ENCODE measurements around the gene HSD17B7. TPM values are rescaled to one million over a fixed set of nuclear protein-coding genes. Genes with fewer than 3 reads are reported as not detected.
"Not testable (repeated sequence)": the region's sequence is repeated elsewhere in the genome, so short reads cannot be mapped to it uniquely, and the experiment has no call there.

The HSD17B7 gene, protein sequence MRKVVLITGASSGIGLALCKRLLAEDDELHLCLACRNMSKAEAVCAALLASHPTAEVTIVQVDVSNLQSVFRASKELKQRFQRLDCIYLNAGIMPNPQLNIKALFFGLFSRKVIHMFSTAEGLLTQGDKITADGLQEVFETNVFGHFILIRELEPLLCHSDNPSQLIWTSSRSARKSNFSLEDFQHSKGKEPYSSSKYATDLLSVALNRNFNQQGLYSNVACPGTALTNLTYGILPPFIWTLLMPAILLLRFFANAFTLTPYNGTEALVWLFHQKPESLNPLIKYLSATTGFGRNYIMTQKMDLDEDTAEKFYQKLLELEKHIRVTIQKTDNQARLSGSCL
- 10 to 100 TPM; 15.4 to 18.4 (median 17.1) TPM for polyA plus RNA-seq (ENCODE audit: insufficient read length in 4 of 4)

DNA sequence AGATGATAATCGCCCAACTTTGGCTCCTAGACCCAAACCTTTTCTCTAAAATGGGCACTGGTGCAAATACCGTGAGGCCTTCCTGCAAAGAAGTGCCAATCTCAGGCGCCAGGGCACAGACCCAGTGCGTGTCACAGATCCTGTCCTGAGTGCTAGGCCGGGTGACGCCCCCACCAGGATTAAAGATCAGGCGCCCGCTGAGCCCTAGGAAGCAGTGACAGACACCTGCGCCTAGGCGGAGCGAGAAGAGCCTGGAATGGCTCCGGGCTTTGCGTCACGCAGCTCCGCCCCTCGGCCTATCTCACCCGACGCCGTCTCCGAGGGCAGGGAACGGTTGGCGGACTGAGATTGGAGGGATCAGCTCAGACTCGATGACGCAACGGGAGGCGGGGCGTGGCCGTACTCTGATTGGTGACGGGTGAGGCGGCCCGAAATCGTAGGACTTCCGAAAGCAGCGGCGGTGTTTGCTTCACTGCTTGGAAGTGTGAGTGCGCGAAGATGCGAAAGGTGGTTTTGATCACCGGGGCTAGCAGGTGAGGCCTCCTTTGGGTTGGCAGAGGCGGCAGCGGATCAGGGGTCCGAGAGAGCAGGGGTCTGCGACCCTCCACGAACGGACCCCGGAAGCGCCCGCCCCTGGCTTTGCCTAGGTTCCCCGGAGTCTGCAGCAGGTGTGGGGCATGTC is at the start of gene HSD17B7:
TSS of gene HSD17B7 (plus strand) at position 400 of the 682 bp plus-strand sequence. CDS start at position 499, 99 bp downstream.
- peak; percentile 23 to 45 (median 32) for DNase-seq (ENCODE audit: low read depth in 4 of 4, low spot score in 3 of 4)

- DNase-seq (ENCODE audit: low read depth in 4 of 4, low spot score in 3 of 4) = no peak
These were observed 49.7 kb upstream of the HSD17B7 start for GRCh38 chr1:162740755-162741154.

GRCh38 chr1:162741574-162741973 is 48.9 kb upstream of the HSD17B7 start:
- DNase-seq (ENCODE audit: low read depth in 4 of 4, low spot score in 3 of 4) = no peak

GRCh38 chr1:162746264-162746942 is 44.1 kb upstream of the HSD17B7 start:
- not testable (repeated sequence) for DNase-seq (ENCODE audit: low read depth in 4 of 4, low spot score in 3 of 4)

DNA sequence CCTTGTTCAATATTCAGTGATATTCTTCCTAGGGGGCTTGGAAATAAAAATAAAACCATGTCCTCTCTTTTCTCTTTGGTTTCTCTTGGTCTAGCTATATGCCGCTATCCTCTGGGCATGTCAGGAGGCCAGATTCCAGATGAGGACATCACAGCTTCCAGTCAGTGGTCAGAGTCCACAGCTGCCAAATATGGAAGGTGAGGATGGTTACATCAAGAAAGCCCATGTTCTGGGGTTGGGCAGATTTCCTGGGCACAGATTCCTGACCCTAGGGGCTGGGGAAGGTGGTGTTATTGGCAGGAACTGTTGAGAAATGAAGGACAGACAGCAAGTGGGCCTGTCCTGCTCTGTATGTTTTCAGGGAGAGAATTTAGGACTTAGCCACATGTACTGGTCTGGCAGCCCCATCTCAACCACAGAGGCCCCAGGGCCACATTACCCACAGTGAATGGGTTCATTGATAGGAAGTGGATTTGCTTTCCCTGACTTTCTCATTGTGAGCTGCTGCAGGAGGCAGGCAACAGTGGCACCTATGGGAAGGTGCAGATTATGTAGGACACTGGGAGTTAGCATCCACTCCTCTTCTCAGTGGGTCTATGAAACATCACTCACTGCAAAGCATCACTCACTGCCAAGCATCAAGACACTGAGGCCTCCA is 37.4 kb upstream of the HSD17B7 start:
- no peak for DNase-seq (ENCODE audit: low read depth in 4 of 4, low spot score in 3 of 4)

DNA sequence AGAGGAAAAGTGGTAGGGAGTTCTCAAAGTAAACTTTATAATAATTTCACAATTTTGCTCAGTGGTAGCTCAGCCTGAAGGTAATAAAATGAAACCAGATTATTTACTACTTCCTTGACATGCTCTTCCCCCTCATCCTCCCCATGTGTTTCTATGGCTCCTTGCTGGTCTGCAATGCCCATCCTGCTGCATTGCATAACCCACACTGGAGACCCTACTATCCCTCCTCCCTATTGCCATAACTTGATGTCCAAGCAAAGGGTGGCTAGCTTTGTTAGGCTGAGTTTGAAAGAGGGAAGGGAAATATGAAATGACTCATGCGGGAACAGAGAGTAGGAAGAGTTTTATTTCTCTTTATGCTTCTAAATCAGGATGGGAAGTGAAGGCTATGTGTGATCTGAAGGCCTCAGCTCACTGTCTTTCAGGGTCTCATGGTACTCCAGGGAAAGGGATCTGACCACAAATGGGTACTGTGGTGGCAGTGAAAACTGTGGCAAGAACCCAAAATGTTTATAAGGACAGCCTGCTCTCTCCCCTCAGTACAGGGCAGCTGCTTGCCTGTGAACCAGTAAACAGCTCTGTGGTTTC is 36.4 kb upstream of the HSD17B7 start:
- no peak for DNase-seq (ENCODE audit: low read depth in 4 of 4, low spot score in 3 of 4)

- DNase-seq (ENCODE audit: low read depth in 4 of 4, low spot score in 3 of 4) = no peak
These were observed 35.2 kb upstream of the HSD17B7 start for GRCh38 chr1:162755306-162755705.

DNA sequence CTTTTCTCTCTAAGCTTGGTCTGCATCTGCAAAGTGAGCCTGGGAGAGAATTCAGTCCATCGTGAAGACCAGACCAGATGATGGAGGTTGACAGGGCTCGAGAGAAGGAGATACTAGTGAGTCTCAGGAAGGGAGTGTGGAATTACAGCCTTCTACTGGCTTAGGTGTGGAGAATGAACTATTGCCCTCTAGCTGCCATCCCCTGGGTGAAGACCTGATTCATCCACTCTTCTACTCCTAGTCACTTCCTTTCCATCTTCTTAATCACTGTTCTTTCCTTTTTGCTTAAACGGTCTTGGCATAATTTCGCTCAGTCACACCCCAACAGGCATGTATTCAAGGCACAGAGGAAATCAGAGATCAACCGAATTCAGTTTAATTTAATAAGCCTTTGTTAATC is 34.0 kb upstream of the HSD17B7 start:
- DNase-seq (ENCODE audit: low read depth in 4 of 4, low spot score in 3 of 4) = no peak

- DNase-seq (ENCODE audit: low read depth in 4 of 4, low spot score in 3 of 4) = no peak
These were observed 33.0 kb upstream of the HSD17B7 start for GRCh38 chr1:162757476-162757875.

GRCh38 chr1:162765788-162766187 is 24.7 kb upstream of the HSD17B7 start:
- no peak for DNase-seq (ENCODE audit: low read depth in 4 of 4, low spot score in 3 of 4)

GRCh38 chr1:162772571-162773154 is 17.8 kb upstream of the HSD17B7 start:
- no peak for DNase-seq (ENCODE audit: low read depth in 4 of 4, low spot score in 3 of 4)

GRCh38 chr1:162774007-162774406 is 16.5 kb upstream of the HSD17B7 start:
- no peak for DNase-seq (ENCODE audit: low read depth in 4 of 4, low spot score in 3 of 4)

DNA sequence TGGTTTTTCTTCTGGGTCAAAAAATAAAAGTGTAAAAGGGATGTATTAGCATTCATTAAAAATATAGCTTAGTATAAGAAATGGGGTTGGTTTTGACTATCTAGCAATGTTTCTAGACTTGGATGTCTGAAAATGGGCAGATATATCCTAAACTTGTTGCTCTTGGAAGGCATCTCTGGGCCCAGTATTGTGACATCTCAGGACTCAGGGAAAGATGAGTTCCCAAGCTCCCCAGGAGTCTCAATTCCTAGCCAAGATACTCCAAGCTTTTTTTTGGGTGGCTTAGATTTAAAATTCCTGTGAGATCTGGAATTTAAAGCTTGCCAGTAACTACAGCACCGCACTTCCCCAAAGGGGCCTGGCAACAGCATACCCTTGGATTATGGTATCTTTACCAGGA is 11.5 kb upstream of the HSD17B7 start:
- DNase-seq (ENCODE audit: low read depth in 4 of 4, low spot score in 3 of 4) = no peak

DNA sequence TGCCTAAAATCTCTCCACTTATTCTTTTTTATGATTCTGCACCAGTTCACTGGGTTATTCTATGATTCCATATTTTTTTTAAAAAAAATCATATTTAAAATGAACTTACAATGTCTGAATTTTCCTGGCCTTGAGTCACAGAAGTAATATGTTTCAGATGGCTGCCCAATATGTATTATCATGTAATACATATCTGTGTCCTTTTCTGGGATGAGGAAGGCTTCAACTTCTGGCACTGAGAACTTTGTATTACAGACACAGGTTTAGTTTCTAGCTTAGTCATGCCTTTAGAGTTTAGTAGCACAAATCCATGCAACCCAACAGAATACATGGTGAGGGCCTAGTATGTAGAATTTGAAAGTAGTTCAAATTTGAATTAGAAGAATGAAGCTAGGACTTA is 7.8 kb upstream of the HSD17B7 start:
- no peak for DNase-seq (ENCODE audit: low read depth in 4 of 4, low spot score in 3 of 4)

- DNase-seq (ENCODE audit: low read depth in 4 of 4, low spot score in 3 of 4) = not testable (repeated sequence)
These were observed 5.6 kb upstream of the HSD17B7 start for GRCh38 chr1:162784926-162785325.

GRCh38 chr1:162788783-162789182 is 1.7 kb upstream of the HSD17B7 start:
- DNase-seq (ENCODE audit: low read depth in 4 of 4, low spot score in 3 of 4) = not testable (repeated sequence)

DNA sequence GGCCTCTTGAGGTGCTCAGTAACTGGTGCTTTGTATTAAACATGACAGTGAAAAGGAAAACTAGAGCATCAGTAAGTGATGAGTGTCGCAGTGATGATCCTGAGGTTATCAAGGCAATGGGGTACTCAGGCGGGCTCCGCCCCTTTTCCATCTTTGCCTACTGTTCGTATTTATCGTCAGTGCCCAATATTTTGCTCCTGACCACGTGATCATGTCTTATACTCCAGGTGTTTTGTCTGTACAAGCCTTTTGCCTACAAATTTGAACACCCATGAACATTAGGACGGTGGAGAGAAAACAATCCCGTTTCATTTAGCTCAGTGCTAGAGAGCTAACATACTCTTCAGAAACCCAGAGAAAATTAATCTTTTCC is 469 bp downstream of the HSD17B7 start:
- DNase-seq (ENCODE audit: low read depth in 4 of 4, low spot score in 3 of 4) = peak in 1 of 4 donors; percentile 8

- not testable (repeated sequence) for DNase-seq (ENCODE audit: low read depth in 4 of 4, low spot score in 3 of 4)
These were observed 3.8 kb downstream of the HSD17B7 start for GRCh38 chr1:162794284-162794683.

- not testable (repeated sequence) for DNase-seq (ENCODE audit: low read depth in 4 of 4, low spot score in 3 of 4)
These were observed 6.2 kb downstream of the HSD17B7 start for GRCh38 chr1:162796617-162797279.

All from right renal pelvis (tissue), 4 donors.